Measurements from ENCODE around the gene C6orf52. TPM values are rescaled to one million over a fixed set of nuclear protein-coding genes. Genes with fewer than 3 reads are reported as not detected.

Gene C6orf52
- total and polyA plus RNA-seq, 2 of the 13 experiments (the other 11 are each of a cell fraction or from before 2014, with no cell fraction given): 0.50 to 0.53 TPM

GRCh38 chr6:10720265-10720959 is 26.0 kb upstream of the C6orf52 start (continued):
- no peak for TF ChIP-seq ZNF260 (CRISPR knock-in tag; IDR thresholded peaks at IDR 0.05; ENCODE audit: borderline replicate concordance, low read depth)
- TF ChIP-seq AKNA (CRISPR knock-in tag; IDR thresholded peaks at IDR 0.05; ENCODE audit: borderline replicate concordance): no peak; the same call in 1 of the 2 replicates
- no peak for TF ChIP-seq PAXIP1 (CRISPR knock-in tag; conservative IDR thresholded peaks at IDR 0.05)
- peak; percentile 77 for TF ChIP-seq KDM5B (CRISPR knock-in tag; IDR thresholded peaks at IDR 0.05; ENCODE audit: borderline replicate concordance)
- TF ChIP-seq ZBTB7B (CRISPR knock-in tag; IDR thresholded peaks at IDR 0.05): peak; percentile 43; the same call in 1 of the 2 replicates
- TF ChIP-seq RFXAP (CRISPR knock-in tag; IDR thresholded peaks at IDR 0.05; ENCODE audit: borderline replicate concordance): peak; percentile 14; the same call in 1 of the 2 replicates
- TF ChIP-seq XRCC5 (optimal IDR thresholded peaks at IDR 0.05; ENCODE audit: low read length): no peak
- peak; percentile 3 to 64; a peak in 3 of 4 replicates for TF ChIP-seq POLR2A (IDR thresholded peaks at IDR 0.05; ENCODE audit: insufficient read depth in 1 of 2, low read depth in 2 of 2, low read length in 2 of 2)
- TF ChIP-seq ESRRA (CRISPR knock-in tag; IDR thresholded peaks at IDR 0.05; ENCODE audit: low read depth): no peak
- TF ChIP-seq ZSCAN20 (CRISPR knock-in tag; IDR thresholded peaks at IDR 0.05; ENCODE audit: borderline replicate concordance): no peak
- TF ChIP-seq REL (CRISPR knock-in tag; conservative IDR thresholded peaks at IDR 0.05): 0 out of 2 replicates have a peak, but pooled peaks have one; percentile 55
- TF ChIP-seq ZNF570 (CRISPR knock-in tag; IDR thresholded peaks at IDR 0.05; ENCODE audit: borderline replicate concordance): no peak
- no peak; the same call in none of the 2 replicates for TF ChIP-seq ZNF605 (CRISPR knock-in tag; IDR thresholded peaks at IDR 0.05)
